ENCODE data around the gene INSR.

The INSR gene

DNA sequence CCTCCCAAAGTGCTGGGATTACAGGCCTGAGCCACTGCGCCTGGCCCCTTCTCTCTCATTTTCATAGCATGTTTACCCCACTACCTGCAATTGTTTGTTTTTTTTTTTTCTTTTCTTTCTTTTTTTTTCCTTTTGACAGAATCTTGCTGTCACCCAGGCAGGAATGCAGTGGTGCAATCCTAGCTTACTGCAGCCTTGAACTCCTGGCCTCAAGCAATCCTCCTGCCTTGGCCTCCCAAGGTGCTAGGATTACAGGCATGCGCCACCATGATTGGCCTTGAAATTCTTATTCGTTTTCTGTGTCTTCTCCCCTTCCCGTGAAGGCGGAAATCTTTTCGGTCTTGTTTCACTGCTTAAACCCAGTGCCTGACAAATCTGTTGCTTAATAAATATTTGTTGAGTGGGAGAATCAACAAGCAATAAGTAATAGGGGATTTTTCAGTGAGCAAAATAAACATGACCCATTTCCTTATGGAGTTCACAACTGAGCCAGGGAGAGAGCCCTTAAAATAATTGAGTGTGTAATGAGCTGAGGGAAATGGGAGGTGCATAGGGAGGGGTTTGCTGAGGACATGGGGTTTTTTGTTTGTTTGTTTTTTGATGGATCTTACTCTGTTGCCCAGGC is 1.8 kb upstream of the INSR start:
- no peak for DNase-seq (ENCODE audit: low spot score)

DNA sequence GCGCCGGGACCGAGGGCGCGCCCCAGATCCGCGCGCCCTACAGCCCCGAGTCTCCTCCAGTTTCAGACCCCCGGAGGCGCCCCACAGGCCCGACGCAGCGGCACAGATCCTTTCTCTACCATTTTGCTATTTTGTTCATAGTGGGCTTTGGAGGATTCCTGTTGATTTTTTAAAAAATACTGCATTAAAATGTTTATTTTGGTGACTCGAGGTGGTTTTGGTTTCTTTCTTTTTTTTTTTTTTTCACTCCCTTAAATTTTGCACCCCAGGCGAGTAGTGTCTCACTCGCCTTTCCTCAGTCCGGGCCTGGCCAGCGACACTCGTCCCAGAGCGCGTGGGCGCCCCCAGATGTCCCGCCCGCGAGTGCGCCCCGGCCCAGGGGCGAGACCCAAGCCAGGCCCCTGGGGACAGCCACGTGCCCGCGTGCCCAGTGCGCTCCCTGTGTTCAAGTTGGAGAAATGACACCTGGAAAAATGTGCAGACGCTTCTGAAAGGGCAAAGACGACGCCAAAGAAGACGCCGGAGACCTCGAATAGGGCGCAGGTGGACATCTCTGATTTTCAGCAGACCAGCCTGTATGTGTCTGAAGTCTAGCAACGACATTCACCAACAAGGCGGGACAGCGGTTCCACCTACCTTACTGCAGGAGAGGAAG is 471 bp upstream of the INSR start:
- peak; percentile 60 for DNase-seq (ENCODE audit: low spot score)

DNA sequence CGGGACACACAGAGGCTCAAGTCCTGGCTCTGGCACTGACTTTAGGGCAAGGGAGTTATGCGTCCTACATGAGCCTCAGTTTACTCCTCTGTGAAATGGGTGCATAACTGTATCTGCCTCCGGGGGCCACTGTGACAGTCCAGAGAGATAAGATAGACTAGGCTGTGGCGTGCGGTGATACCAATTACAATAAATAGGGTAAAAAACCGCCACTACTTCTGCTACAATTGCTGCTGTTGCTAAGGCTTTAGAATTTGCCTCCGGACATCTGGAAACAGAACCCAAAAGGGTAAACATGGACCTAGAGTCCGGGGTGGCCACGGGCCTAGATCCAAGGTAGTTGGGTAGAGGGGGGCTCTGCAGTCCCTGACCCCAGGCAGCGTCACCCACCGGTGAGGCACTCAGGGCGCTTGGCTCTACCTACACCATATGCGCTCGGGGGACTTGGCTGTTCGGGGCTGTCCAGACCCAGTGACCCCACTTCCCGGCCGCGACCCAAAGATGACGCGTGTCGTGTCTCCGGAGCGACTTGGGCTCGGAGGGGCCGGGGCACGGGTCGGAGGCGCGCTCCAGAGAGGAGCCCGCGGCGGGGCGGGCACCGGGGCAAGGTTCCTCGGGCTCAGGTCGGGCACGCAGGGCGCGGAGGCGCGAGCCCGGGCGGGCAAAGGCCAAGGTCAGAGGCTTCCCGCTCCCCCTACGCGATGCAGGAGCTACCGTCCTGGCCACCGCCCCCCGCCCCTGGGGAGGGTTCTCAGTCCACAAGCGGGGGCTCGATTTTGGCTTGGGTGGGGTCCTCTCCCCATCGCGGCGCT is 1.1 kb downstream of the INSR start:
- peak; percentile 49 for DNase-seq (ENCODE audit: low spot score)

DNA sequence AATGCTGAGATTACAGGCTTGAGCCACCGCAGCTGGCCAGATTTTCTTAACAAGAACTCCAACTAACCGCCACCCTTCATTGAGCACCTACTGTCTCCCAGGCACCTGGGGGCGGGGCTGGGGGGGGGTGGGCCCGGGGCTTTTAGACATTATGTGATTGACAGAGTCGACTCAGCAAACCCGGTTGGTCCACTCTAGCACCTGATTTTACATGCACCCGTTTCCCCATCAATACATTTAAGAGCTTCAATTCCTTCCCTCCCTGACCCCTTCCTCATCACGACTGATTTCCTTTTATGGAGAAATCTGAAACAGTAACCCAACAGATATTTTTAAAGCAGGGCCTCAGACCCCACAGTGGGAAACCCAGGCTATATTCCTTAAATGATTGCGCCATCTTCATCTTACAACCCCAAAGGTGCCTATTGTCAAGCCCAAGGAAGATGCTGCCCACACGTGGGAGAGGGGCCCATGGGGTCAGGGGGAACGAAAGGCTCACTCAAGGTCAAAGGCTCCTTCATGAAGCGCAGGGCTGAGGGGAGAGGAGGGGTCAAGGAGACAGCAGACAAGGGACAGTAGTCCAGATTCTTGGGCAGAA is 1.8 kb downstream of the INSR start:
- peak; percentile 59 for DNase-seq (ENCODE audit: low spot score)

DNA sequence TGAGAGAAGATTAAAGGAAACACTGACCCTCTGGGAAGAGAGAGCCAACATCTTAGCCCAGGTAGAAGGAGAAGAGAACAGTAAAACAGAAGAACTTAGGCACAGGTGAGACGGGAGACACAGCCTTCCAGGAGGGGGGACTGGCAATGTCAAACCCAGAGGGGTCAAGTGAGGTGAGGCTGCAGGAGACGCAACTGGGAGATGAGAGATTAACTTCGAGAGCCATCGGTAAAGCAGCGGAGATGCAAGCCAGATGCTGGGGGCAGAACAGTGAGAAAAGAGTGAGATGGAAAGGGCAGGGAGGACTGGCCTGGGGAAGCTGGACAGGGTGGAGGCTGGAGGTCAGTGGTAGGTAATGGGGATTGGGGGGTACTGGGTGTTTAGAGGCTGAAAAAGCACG is 5.2 kb downstream of the INSR start:
- no peak for DNase-seq (ENCODE audit: low spot score)

DNA sequence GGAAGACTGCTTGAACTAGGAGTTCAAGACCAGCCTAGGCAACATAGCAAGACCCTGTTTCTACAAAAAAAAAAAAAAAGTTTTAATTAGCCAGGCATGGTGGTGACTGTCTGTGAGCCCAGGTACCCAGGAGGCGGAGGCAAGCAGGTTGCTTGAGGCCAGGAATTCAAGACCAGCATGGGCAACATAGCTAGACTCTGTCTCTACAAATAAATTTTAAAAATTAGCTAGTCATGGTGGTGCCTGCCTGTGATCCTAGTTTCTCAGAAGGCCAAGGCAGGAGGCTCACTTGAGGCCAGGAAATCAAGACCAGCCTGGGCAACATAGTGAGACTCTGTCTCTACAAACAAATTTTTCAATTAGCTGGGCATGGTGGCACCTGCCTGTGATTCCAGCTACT is 6.1 kb downstream of the INSR start:
- DNase-seq (ENCODE audit: low spot score) = no peak

DNA sequence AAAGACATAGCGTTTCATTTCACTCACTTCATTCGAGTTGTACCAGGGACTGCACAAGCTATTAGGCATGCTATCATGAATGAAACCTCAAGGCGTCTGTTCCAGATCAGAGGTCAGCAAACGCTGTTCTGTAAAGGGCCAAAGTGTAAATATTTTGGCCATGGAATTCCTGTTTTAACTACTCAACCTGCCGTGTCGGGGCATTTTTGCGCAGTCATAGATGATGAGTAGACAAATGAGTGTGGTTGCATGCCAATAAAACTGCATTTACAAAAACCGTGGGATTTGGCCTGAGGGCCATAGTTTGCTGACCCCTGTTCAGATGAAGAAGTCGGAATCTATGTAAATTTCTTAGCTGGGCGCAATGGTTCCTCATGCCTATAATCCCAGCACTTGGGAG is 6.5 kb downstream of the INSR start:
- no peak for DNase-seq (ENCODE audit: low spot score)

DNA sequence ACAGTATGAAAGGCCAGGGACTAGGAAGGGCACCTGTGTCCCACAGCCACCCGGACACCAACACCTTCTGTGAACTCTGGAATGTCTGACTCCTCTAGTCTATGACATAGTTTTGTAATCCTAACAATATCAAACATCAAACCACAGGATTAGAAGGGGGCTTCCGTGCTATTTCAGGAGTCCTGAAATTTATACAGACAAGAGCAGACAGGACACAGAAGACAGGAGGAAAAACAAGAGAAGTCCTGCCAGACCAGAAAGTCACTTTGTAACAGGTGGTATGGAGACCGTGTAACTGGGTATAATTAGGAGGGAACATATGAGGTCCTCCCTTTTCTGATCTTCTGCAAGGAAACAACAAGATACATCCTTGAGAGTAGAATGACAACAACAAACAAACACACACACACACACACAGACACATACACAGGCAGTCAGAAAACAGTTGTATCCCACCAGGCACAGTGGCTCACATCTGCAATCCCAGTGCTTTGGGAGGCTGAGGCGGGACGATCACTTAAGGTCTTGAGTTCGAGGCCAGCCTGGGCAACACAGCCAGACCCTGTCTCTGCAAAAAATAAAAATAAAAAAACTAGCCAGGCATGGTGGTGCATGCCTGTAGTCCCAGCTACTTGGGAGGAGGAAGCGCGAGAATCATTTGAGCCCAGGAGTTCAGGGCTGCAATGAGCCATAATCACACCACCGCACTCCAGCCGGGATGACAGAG is 13.1 kb downstream of the INSR start:
- DNase-seq (ENCODE audit: low spot score) = no peak

DNA sequence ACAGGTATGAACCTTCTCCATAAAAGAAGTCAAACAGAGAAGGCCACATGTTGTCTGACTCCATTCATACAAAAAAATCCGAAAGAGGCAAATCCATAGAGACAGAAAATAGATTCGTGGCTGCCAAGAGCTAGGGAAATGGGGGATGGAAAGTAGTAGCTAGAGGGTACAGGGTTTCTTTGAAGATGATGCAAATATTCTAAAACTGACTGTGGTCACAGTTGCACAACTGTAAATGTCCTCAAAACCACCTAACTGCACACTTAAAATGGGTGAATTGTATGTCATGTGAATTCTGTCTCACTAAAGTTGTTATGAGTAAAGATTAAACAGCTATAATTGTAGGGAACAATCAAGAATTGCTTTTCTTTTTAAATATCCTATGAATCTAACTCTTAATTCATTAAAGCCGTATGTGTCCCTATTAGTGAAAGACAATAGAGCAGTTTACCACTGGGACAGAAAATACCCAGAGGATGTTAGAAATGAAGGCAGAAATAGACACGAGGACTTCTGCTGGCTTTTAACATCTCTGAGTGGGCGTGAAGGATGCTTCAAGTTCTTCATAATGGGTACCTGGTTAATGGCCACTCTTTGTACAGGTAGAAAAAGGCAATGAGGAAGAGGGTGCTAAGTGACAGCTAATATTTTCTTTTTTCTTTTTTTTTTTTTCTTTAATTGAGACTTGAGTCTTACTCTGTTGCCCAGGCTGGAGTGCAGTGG is 21.2 kb downstream of the INSR start:
- peak; percentile 68 for DNase-seq (ENCODE audit: low spot score)

DNA sequence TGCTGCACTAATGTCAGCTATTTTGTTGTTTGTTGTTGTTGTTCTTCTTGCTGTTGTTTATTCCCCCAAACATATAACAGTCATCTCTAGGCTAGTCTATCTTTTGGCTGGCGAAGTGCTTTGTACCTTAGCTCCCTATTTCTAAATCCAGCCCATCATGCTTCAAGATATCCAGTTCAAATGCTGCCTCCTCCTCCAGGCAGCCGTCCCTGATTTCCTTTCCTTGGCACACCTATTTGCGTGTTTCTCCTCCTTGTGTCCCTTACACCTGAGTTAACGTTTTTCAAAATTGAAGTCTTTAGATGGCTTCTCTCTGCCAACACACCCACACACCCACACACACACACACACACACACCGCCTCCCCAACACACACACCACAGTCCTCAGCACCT is 25.5 kb downstream of the INSR start:
- no peak for DNase-seq (ENCODE audit: low spot score)

DNA sequence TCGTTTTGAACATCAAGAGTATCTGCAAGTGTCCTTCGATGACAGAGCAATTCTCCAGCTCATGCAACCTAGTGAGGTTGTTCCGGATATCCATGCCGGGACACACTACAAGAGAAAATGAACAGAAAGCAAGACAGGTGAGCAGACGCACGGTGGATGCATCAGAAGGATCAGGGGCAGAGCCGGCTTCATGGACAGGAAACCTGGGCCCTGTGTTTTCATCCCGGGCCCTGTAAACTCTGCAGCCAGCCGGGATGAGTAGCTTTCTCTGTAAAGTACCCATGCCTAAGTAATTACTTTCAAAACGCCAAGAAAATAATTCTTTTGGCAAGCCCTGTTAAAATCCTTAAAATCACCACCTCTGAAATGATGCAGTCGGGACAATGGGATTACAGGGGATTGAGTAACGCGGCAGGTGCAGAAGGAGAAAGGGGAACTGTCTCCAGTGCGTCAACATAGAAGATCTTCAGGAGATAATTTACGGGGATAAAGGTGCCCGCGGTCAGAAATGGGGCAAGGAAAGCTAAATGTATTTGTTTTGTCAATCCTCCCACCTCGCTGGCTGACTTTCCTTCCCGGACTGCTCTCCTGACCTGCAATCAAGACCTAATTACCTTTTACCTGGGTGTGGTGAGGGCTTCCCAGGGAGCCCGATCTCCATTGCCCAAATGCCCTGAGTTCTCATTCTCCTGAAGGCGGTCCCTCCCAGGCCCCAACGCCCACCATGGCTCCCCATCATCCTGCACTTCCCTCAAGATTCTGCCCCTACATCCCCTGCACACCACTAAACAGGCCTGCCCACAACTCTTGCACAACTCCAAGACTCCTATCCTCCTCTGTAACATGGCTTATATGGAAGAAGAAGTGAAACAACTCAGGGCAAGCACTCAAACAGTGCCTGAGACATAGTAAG is 26.2 kb downstream of the INSR start:
- DNase-seq (ENCODE audit: low spot score) = no peak

DNA sequence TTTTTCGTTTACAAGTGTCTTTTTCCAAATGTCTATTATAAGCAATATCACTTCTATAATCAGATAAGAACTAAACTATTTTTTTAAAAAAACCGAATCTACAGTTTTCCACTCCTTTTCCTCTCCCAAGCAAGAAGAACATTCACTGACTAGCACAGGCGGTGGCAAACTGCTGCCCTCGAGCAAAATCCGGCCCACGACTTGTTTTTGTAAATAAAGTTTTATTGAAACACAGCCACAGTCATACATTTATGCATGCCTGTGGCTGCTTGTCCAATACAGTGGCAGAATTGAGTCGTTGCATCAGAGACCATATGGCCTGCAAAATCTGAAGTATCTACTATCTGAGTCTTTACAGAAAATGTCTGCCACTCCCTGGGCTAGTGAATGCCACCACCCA is 27.4 kb downstream of the INSR start:
- peak; percentile 26 for DNase-seq (ENCODE audit: low spot score)

DNA sequence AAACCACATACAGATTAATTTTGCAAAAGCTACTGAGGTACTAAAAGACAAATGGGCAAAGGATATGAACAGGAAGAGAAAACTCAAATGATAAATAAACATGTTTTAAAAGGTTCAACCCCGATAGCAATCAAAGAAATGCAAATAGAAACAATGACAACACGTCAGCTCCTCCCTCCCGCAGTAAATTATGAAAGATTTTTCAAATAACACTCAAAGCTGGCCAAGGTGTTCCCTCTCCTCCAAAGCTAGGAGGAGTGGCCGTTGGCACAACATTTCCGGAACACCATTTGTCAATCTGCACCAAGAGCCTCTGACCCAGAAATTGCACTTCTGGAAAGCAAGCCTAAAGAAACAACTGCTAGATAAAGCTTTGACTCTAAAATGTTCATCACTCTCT is 28.3 kb downstream of the INSR start:
- no peak for DNase-seq (ENCODE audit: low spot score)

DNA sequence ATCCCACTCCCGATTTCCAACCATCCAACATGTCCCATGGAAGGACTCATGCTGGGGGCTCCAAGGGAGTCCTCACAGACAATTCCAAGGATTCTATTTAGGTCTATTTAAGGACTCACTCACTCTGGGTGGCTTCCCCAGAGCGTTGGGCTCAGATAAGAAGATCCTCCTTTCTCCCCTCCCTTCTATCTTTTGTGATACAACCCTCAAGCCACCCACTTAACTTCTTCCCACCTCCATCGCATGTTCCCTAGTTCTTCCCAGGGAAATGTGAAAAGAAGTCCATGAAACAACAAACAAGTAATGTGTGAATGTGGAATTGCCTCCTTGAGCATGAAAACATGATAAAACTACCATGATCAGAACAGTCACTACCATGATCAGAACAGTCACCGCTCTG is 29.4 kb downstream of the INSR start:
- no peak for DNase-seq (ENCODE audit: low spot score)

DNA sequence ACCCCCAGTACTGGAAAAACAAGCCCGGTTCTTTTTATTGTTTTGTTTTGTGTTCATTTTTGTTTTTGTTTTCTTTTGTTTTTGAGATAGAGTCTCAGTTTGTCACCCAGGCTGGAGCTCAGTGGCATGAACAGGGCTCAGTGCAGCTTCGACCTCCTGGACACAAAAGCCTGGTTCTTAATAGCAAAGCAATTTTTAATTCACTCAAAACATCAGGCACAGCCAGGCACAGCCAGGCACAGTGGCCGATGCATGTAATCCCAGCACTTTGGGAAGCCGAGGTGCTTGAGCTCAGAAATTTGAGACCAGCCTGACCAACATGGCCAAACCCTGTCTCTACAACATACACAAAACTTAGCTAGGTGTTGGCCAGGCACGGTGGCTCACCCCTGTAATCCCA is 30.7 kb downstream of the INSR start:
- DNase-seq (ENCODE audit: low spot score) = no peak

DNA sequence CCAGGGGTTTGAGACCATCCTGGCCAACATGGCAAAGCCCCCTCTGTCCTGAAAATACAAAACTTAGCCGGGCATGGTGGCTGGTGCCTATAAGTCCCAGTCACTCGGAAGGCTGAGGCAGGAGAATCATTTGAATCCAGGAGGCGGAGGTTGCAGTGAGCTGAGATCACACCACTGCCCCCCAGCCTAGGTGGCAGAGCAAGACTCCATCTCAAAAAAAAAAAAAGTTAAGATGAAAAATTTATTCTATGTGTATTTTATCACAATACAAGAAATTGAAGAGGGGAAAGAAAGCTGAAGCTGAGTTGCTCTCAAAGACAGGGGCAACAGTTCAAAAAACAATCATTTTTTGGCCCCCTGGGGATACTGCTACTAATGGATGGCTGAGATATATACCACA is 31.1 kb downstream of the INSR start:
- no peak for DNase-seq (ENCODE audit: low spot score)

DNA sequence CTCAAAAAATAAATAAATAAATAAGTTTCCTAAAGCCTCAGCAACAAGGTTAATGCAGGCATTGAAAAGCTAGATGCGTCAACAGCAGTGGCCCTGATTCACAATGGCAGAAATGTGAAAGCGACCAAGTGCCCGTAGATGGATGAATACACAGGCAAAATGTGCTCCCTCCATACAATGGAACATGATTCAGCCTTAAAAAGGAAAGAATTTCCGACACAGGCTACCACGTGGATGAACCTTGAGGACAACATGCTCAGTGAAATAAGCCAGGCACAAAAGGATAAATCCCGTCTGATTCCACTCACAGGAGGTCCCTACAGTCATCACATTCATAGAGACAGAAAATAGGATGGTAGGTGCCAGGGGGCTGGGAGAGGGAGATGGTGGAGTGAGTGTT is 31.7 kb downstream of the INSR start:
- no peak for DNase-seq (ENCODE audit: low spot score)

DNA sequence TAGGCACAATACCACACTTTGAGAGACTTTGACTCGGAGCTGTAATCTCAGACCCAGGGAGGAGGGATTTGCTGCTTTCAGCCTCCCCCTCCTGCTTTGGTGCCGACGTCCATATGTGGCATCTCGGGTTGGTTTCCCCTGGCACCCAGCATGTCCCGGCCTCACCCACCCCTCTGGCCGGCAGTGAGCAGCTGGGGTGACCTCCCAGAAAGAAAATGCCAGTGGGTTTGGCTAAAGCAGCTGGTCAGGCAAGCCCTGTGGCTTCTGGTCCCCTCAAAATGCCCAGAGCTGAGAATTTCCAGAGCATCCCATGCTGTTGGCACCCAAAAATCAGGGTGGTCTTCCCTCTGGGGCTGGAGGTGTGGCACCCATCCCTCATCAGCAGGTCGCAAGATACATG is 34.1 kb downstream of the INSR start:
- DNase-seq (ENCODE audit: low spot score) = no peak

DNA sequence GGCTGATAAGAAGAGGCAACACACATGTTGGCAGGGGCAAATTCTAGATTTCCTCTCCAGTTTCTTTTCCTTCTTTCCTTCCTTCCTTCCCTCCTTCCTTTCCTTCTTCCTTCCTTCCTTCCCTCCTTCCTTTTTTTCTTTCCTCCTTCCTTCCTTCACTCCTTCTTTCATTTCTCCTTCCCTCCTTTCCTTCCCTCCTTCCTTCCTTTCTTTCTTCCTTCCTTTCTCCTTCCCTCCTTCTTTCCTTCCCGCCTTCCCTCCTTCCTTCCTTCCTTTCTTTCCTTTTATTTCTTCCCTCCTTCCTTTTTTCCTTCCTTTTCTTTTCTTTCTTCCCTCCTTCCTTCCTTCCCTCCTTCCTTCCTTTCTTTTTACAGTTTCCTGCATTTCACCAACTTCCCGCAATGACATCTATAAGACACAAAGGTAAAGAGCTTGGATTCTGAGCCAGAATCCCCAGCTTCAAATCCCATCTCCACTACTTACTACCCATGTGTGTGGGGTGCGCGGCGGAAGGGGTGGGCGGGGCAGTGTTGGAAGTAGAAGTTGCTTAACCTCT is 35.3 kb downstream of the INSR start:
- no peak for DNase-seq (ENCODE audit: low spot score)

Data from NAMALWA (cell line).